ENCODE results near the gene ADCY2. TPM values are rescaled to one million over a fixed set of nuclear protein-coding genes. Genes with fewer than 3 reads are reported as not detected.
"Not testable (repeated sequence)": the region's sequence is repeated elsewhere in the genome, so short reads cannot be mapped to it uniquely, and the experiment has no call there.

Gene ADCY2
- total and polyA plus RNA-seq, 2 of the 13 experiments (the other 11 are each of a cell fraction or from before 2014, with no cell fraction given), result not detected

DNA sequence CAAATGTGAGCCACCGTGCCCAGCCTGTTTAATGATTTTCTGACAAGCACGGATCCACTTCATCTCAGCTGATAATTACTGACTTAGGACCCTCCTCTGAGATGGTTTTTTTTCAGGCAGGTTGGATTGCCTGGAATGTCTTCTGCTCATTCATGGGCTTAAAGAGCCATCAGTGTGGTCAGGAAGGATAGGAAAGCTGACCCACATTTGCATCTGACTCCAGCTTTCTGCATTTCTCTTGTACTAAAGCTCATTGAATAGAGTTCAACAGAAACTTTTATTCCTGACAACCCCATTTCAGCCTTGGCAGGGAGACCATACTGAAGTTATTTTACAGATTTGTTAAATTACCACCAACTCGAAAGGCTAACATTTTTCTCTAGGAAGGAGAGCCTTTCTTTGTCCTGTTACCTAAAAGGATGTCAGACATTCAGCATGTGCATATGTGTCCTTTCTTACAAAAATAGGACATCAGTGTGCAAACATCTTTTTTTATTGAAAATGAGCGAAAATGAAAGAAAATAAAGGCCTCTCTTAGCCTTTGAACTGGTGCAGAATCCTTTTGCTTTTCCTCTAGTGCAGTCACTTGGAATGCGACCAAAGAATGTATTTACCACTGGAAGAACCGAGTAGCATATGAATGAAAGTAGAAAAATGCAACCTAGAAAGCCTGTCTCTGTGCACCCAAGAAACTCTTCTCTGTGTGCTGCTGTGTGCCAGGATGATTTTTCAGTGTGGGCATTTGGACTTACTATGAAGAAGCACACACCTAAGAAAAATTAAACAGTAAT, 26.6 kb downstream of the ADCY2 start:
- DNase-seq (ENCODE audit: low spot score) (no peak), ATAC-seq (no peak), FAIRE-seq (no peak)
- Histone ChIP-seq H3K4me3 (replicated peaks in 1 of 3; ENCODE audit: insufficient read depth in 1 of 3, low read depth in 2 of 3, low read length in 3 of 3) (no peak overlapping the region), H4K20me1 (ENCODE audit: insufficient read depth, low read length) (no peaks in the 10 kb centered on the region), H3K4me1 (ENCODE audit: insufficient read depth, low read length) (no peaks in the 10 kb centered on the region), H3K9ac (ENCODE audit: insufficient read depth, low read depth, low read length) (no peak overlapping the region), H3K27me3 (ENCODE audit: control insufficient read depth in 1 of 2, insufficient read depth in 2 of 2, low read length in 2 of 2) (no peaks in the 10 kb centered on the region), H2AFZ (ENCODE audit: low read length) (no peak overlapping the region), H3K27ac (ENCODE audit: extremely low read length, insufficient read depth, low read length) (no peak overlapping the region), H3K9me3 (ENCODE audit: low read length) (no peaks in the 10 kb centered on the region; the same call in 1 of the 2 replicates), H3K4me2 (ENCODE audit: low read depth, low read length) (no peak overlapping the region), H3K79me2 (ENCODE audit: insufficient read depth, low read length) (no peaks in the 10 kb centered on the region), H3K36me3 (replicated peaks in 1 of 2; ENCODE audit: control insufficient read depth in 1 of 2, insufficient read depth in 2 of 2, low read length in 2 of 2) (no peaks in the 10 kb centered on the region)
- intact Hi-C loops (cut with micrococcal nuclease; ENCODE audit: unreplicated experiment), result no loop called here
- WGBS (ENCODE audit: low lambda C conversion rate), result 1% methylated on average over 6 of the region's 6 CpGs
- BruUV-seq (replicated peaks), result no TSS peak
- no peak for TF ChIP-seq MTA3 (CRISPR knock-in tag; IDR thresholded peaks at IDR 0.05)
- TF ChIP-seq ERF (CRISPR knock-in tag; IDR thresholded peaks at IDR 0.05), result no peak
- no peak for TF ChIP-seq ZNF337 (CRISPR knock-in tag; IDR thresholded peaks at IDR 0.05; ENCODE audit: borderline replicate concordance, low read depth)
- no peak for TF ChIP-seq ZNF260 (CRISPR knock-in tag; IDR thresholded peaks at IDR 0.05; ENCODE audit: borderline replicate concordance, low read depth)
- TF ChIP-seq ZNF382 (CRISPR knock-in tag; IDR thresholded peaks at IDR 0.05; ENCODE audit: borderline replicate concordance), result no peak
- TF ChIP-seq, protein P1, sequence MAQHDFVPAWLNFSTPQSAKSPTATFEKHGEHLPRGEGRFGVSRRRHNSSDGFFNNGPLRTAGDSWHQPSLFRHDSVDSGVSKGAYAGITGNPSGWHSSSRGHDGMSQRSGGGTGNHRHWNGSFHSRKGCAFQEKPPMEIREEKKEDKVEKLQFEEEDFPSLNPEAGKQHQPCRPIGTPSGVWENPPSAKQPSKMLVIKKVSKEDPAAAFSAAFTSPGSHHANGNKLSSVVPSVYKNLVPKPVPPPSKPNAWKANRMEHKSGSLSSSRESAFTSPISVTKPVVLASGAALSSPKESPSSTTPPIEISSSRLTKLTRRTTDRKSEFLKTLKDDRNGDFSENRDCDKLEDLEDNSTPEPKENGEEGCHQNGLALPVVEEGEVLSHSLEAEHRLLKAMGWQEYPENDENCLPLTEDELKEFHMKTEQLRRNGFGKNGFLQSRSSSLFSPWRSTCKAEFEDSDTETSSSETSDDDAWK (CRISPR knock-in tag; IDR thresholded peaks at IDR 0.05), result no peak
- TF ChIP-seq, protein P2, sequence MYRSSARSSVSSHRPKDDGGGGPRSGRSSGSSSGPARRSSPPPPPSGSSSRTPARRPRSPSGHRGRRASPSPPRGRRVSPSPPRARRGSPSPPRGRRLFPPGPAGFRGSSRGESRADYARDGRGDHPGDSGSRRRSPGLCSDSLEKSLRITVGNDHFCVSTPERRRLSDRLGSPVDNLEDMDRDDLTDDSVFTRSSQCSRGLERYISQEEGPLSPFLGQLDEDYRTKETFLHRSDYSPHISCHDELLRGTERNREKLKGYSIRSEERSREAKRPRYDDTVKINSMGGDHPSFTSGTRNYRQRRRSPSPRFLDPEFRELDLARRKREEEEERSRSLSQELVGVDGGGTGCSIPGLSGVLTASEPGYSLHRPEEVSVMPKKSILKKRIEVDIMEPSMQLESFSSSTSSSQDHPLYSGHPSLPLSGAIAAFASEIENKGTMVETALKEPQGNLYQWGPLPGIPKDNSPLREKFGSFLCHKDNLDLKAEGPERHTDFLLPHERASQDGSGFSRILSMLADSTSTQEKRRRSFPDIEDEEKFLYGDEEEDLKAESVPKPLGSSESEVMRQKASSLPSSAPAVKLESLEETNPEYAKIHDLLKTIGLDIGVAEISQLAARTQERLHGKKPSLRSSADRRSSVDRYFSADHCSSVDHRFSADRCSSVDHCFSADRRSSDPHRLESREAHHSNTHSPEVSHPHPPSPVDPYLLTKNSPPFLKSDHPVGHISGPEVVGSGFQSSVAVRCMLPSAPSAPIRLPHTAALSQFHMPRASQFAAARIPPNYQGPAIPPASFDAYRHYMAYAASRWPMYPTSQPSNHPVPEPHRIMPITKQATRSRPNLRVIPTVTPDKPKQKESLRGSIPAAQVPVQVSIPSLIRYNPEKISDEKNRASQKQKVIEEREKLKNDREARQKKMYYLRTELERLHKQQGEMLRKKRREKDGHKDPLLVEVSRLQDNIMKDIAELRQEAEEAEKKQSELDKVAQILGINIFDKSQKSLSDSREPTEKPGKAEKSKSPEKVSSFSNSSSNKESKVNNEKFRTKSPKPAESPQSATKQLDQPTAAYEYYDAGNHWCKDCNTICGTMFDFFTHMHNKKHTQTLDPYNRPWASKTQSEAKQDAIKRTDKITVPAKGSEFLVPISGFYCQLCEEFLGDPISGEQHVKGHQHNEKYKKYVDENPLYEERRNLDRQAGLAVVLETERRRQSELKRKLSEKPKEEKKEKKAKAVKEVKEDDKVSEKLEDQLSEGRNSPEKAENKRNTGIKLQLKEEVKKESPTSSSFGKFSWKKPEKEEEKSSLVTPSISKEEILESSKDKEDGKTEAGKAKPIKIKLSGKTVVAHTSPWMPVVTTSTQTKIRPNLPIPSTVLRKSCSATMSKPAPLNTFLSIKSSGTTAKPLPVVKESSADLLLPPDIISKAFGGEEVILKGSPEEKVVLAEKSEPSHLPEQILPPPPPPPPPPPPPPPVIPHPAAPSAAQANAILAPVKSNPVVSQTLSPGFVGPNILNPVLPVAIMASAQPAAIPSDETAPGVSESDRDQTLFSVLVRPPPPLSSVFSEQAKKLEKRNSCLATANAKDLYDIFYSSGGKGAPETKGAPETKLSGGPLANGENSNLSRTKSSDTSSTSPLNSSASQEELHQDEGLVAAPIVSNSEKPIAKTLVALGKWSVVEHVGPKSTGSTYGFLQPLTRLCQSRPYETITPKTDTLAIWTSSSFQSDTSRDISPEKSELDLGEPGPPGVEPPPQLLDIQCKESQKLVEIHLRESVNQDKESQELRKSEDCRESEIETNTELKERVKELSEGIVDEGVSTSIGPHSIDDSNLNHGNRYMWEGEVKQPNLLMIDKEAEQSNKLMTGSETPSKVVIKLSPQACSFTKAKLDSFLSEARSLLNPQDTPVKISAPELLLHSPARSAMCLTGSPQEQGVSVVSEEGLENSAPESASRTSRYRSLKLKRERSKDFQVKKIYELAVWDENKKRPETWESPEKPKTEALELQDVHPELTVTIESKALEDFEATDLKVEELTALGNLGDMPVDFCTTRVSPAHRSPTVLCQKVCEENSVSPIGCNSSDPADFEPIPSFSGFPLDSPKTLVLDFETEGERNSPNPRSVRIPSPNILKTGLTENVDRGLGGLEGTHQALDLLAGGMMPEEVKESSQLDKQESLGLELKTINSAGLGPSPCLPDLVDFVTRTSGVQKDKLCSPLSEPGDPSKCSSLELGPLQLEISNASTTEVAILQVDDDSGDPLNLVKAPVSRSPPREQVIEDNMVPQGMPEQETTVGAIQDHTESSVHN (CRISPR knock-in tag; IDR thresholded peaks at IDR 0.05), result no peak
- ChIA-PET POLR2A (no interaction called here), CTCF (ENCODE audit: low intra/inter-chr PET ratio, low total read pairs) (no interaction called here)
- in situ Hi-C loops (cut with HindIII; ENCODE audit: extremely low pct_ligation_motif_present, low pct_unique_long_range_greater_than_20kb), result no loop called here

DNA sequence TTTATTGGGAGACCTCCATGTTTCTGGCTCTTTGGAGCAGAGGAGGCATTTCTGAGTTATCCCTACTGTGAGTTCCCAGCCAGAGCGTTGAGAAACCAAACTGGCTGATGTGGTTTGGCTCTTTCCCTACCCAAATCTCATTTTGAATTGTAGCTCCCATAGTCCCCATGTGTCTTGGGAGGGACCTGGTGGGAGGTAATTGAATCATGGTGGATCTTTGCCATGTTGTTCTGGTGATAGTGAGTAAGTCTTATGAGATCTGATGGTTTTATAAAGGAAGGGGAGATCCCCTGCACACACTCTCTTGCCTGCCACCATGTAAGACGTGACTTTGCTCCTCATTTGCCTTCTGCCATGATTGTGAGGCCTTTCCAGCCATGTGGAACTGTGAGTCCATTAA, 27.3 kb downstream of the ADCY2 start:
- WGBS (ENCODE audit: low lambda C conversion rate), result 8% methylated on average over 1 of the region's 2 CpGs
- POLR2A ChIA-PET; DNase-seq (ENCODE audit: low spot score); H3K4me1 ChIP-seq (ENCODE audit: insufficient read depth, low read length); BruUV-seq (replicated peaks); CTCF ChIA-PET (ENCODE audit: low intra/inter-chr PET ratio, low total read pairs); H3K9me3 ChIP-seq (ENCODE audit: low read length); H3K9ac ChIP-seq (ENCODE audit: insufficient read depth, low read depth, low read length); H4K20me1 ChIP-seq (ENCODE audit: insufficient read depth, low read length); H3K4me2 ChIP-seq (ENCODE audit: low read depth, low read length); H3K27me3 ChIP-seq (ENCODE audit: control insufficient read depth in 1 of 2, insufficient read depth in 2 of 2, low read length in 2 of 2); intact Hi-C loops (cut with micrococcal nuclease; ENCODE audit: unreplicated experiment); H3K79me2 ChIP-seq (ENCODE audit: insufficient read depth, low read length); H3K4me3 ChIP-seq (replicated peaks in 1 of 3; ENCODE audit: insufficient read depth in 1 of 3, low read depth in 2 of 3, low read length in 3 of 3); H3K27ac ChIP-seq (ENCODE audit: extremely low read length, insufficient read depth, low read length); in situ Hi-C loops (cut with HindIII; ENCODE audit: extremely low pct_ligation_motif_present, low pct_unique_long_range_greater_than_20kb); H2AFZ ChIP-seq (ENCODE audit: low read length); H3K36me3 ChIP-seq (replicated peaks in 1 of 2; ENCODE audit: control insufficient read depth in 1 of 2, insufficient read depth in 2 of 2, low read length in 2 of 2); ATAC-seq; FAIRE-seq: not testable (repeated sequence)
